CD4-positive, alpha-beta T cell (primary cell): Measurements from ENCODE around the gene C2orf49. TPM values are rescaled to one million over a fixed set of nuclear protein-coding genes. Genes with fewer than 3 reads are reported as not detected.

ENCODE experiments used
- ATAC-seq: fragments of 200-7000 bp; cut with Tn5 transposase; one replicate; pipeline ENCODE4 v1.10.0; 2022; ENCODE audit warnings: mild to moderate bottlenecking; ENCODE audit not compliant: poor library complexity
- CTCF ChIA-PET: fragments of 350-600 bp; sonication (Branson Sonifier 250); formaldehyde crosslinking; loops from one replicate; lab custom pipeline; 2021; ENCODE audit warnings: antibody characterized with exemption, inconsistent platforms; lab: Charles Lee
- POLR2A ChIA-PET: fragments of 350-600 bp; sonication (Branson Sonifier 250); formaldehyde crosslinking; loops from one replicate; lab custom pipeline; 2021; ENCODE audit warnings: antibody characterized with exemption, inconsistent platforms; lab: Charles Lee
- DNase-seq, 14 experiments: peaks; one replicate each; pipeline ENCODE4 v3.0.0-alpha.2; 2013 to 2020; ENCODE audit warnings: mixed read lengths in 2 of 14
- H3K27ac ChIP-seq, 2 donors: one replicate each; pipeline versions ENCODE4 v1.5.1 to v1.7.0; 2013; ENCODE audit warnings: low read length in 2 of 2, low read depth in 1 of 2, mild to moderate bottlenecking in 1 of 2
- H3K27me3 ChIP-seq, 2 experiments: 1 replicate in 1 of 2; 2 replicates in 1 of 2; pipeline versions ENCODE4 v1.6.1 to v1.7.0; 2013; ENCODE audit warnings: low read length in 2 of 2, control low read depth in 1 of 2, mild to moderate bottlenecking in 1 of 2, moderate library complexity in 1 of 2; ENCODE audit not compliant: insufficient read depth in 2 of 2, control insufficient read depth in 1 of 2
- H3K36me3 ChIP-seq: one replicate; pipeline ENCODE4 v1.6.1; 2013; ENCODE audit warnings: low read length, control low read depth; ENCODE audit not compliant: insufficient read depth
- H3K4me1 ChIP-seq: one replicate; pipeline ENCODE4 v1.6.1; 2013; ENCODE audit warnings: low read length, control low read depth; ENCODE audit not compliant: insufficient read depth
- H3K4me3 ChIP-seq: one replicate; pipeline ENCODE4 v1.5.1; 2013; ENCODE audit warnings: mild to moderate bottlenecking, low read length, moderate library complexity
- H3K9me3 ChIP-seq, 2 experiments: 1 replicate in 1 of 2; 2 replicates in 1 of 2; pipeline versions ENCODE4 v1.6.1 to v1.7.0; 2013; ENCODE audit warnings: low read length in 2 of 2, mild to moderate bottlenecking in 2 of 2, control low read depth in 1 of 2, moderate library complexity in 1 of 2; ENCODE audit not compliant: control insufficient read depth in 1 of 2, insufficient read depth in 1 of 2
- H3K27ac Mint-ChIP-seq: one replicate; pipeline ENCODE4 v1.8.0; 2020; ENCODE audit warnings: mixed read lengths
- H3K27me3 Mint-ChIP-seq: one replicate; pipeline ENCODE4 v1.8.0; 2021; ENCODE audit warnings: mixed read lengths
- H3K36me3 Mint-ChIP-seq: one replicate; pipeline ENCODE4 v1.8.0; 2021; ENCODE audit warnings: low read depth, mixed read lengths
- H3K4me1 Mint-ChIP-seq: one replicate; pipeline ENCODE4 v1.8.0; 2021; ENCODE audit warnings: low read depth, mixed read lengths
- H3K4me3 Mint-ChIP-seq: one replicate; pipeline ENCODE4 v1.8.0; 2020; ENCODE audit warnings: mild to moderate bottlenecking, mixed read lengths
- H3K9me3 Mint-ChIP-seq: one replicate; pipeline ENCODE4 v1.8.0; 2020; ENCODE audit warnings: mixed read lengths
- CTCF ChIP-seq: fragments of 200-600 bp; IDR thresholded peaks from one replicate; pipeline ENCODE4 v1.8.0; 2022; ENCODE audit warnings: antibody characterized with exemption, mild to moderate bottlenecking
- intact Hi-C, 2 experiments: fragments of 100-400 bp; cut with DNase I in 1 of 2; cut with micrococcal nuclease in 1 of 2; formaldehyde crosslinking; loops; one replicate each; pipeline versions ENCODE4 v1.15.1 to v1.9.0; 2023 to 2025; cut with DNase I, micrococcal nuclease
- total RNA-seq, 174 experiments: library from RNA in 2 of 174; stranded (reverse) in 2 of 174; gene quantifications; one replicate each; pipeline ENCODE4 v1.2.3 and lab custom pipeline; 2021 to 2026

The C2orf49 gene
- total RNA-seq, 2 experiments from 2014 or later, result 28.8 to 29.4 TPM

- no peak for ATAC-seq
- Histone ChIP-seq H3K9me3 (no peaks in the 10 kb centered on the region), H3K27ac (no peak overlapping the region), H3K36me3 (peaks cover 3% of the 10 kb centered on the region), H3K27me3 (no peaks in the 10 kb centered on the region), H3K4me1 (no peaks in the 10 kb centered on the region), H3K4me3 (no peak overlapping the region)
- peak overlapping the region; percentile 52 for H3K27ac Mint-ChIP-seq
- POLR2A ChIA-PET, result no interaction called here
- no peak for DNase-seq
- CTCF ChIA-PET, result no interaction called here
- no peaks in the 10 kb centered on the region for H3K9me3 Mint-ChIP-seq
- no peak for TF ChIP-seq CTCF
- H3K36me3 Mint-ChIP-seq, result peaks cover 22% of the 10 kb centered on the region
- intact Hi-C loops, result loop anchor here in 1 of 2 experiments (10.0 kb wide), 1 partner anchor 873 kb away; the partner anchor contains the start of gene UXS1
- no peak overlapping the region for H3K4me3 Mint-ChIP-seq
- no peaks in the 10 kb centered on the region for H3K27me3 Mint-ChIP-seq
- H3K4me1 Mint-ChIP-seq, result peaks cover 69% of the 10 kb centered on the region
These were observed 15.3 kb upstream of the C2orf49 start for GRCh38 chr2:105321875-105322646.

- POLR2A ChIA-PET, result no interaction called here
- Mint-ChIP-seq H3K4me3 (no peak overlapping the region), H3K27ac (peak overlapping the region; percentile 52)
These were observed 14.2 kb upstream of the C2orf49 start for GRCh38 chr2:105323111-105323510.

GRCh38 chr2:105324101-105324500 lies 13.2 kb upstream of the C2orf49 start:
- Histone ChIP-seq H3K9me3 (no peaks in the 10 kb centered on the region), H3K27me3 (no peaks in the 10 kb centered on the region), H3K36me3 (peaks cover 3% of the 10 kb centered on the region), H3K4me3 (no peak overlapping the region), H3K4me1 (peaks cover 15% of the 10 kb centered on the region), H3K27ac (no peak overlapping the region)
- intact Hi-C loops, result loop anchor here in 1 of 2 experiments (10.0 kb wide), 1 partner anchor 871 kb away; the partner anchor contains the start of gene UXS1
- no peak for TF ChIP-seq CTCF
- ATAC-seq (no peak), DNase-seq (no peak)
- no peak overlapping the region for H3K4me3 Mint-ChIP-seq
- peaks cover 38% of the 10 kb centered on the region for H3K36me3 Mint-ChIP-seq
- ChIA-PET CTCF (no interaction called here), POLR2A (no interaction called here)
- peaks cover 72% of the 10 kb centered on the region for H3K4me1 Mint-ChIP-seq
- no peaks in the 10 kb centered on the region for H3K27me3 Mint-ChIP-seq
- H3K9me3 Mint-ChIP-seq, result no peaks in the 10 kb centered on the region
- H3K27ac Mint-ChIP-seq, result no peak overlapping the region

More at GRCh38 chr2:105323111-105323510, 14.2 kb upstream of the C2orf49 start:
- Histone ChIP-seq H3K4me3 (no peak overlapping the region), H3K27me3 (no peaks in the 10 kb centered on the region), H3K36me3 (peaks cover 3% of the 10 kb centered on the region), H3K4me1 (peaks cover 5% of the 10 kb centered on the region), H3K9me3 (no peaks in the 10 kb centered on the region), H3K27ac (no peak overlapping the region)
- intact Hi-C loops, result loop anchor here in 1 of 2 experiments (10.0 kb wide), 1 partner anchor 872 kb away; the partner anchor contains the start of gene UXS1
- CTCF ChIA-PET, result no interaction called here
- ATAC-seq (no peak), DNase-seq (no peak)
- Mint-ChIP-seq H3K4me1 (peaks cover 67% of the 10 kb centered on the region), H3K27me3 (no peaks in the 10 kb centered on the region), H3K9me3 (no peaks in the 10 kb centered on the region), H3K36me3 (peaks cover 28% of the 10 kb centered on the region)
- TF ChIP-seq CTCF, result no peak
